ENCODE data around the gene ERBB3.

GRCh38 chr12:56037161-56037560 is 42.8 kb upstream of the ERBB3 start:
- no peak for TF ChIP-seq CTCF (IDR thresholded peaks at IDR 0.05)
- no peak for TF ChIP-seq POLR2AphosphoS5 (IDR thresholded peaks at IDR 0.05)

All from upper lobe of left lung (tissue), 4 donors.